ENCODE data around the gene SCFD2.

Gene SCFD2

DNA sequence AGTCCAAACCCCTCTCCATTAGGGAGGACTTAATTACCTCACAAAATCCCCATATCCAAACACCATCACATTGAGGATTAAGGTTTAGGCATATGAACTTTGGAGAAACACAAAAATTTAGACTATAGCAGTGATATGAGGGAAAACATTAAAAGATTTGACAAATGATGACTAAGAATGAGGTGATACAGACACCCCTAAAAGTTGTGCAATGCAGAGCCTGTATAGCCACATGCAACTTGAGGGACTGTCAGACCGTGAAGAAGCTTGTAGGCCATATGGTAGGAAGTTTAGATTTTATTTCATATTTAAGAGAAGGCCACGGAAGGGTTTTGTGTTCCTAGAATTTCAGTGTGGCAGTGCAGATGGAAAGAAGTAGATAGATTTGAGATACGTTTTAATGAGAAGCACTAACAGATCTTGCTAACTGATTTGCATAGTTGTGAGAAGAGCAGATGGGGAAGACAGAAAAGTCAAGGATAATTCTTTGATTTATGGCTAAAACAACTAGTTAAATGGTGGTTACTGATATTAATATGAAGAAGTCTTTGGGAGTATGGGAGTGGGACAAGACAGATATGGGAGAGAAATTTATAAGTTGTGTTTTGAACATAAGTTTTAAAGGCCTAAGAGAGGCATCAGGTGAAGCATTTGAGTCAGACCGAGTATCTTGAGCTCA is 6.1 kb upstream of the SCFD2 start:
- TF ChIP-seq, protein P1, sequence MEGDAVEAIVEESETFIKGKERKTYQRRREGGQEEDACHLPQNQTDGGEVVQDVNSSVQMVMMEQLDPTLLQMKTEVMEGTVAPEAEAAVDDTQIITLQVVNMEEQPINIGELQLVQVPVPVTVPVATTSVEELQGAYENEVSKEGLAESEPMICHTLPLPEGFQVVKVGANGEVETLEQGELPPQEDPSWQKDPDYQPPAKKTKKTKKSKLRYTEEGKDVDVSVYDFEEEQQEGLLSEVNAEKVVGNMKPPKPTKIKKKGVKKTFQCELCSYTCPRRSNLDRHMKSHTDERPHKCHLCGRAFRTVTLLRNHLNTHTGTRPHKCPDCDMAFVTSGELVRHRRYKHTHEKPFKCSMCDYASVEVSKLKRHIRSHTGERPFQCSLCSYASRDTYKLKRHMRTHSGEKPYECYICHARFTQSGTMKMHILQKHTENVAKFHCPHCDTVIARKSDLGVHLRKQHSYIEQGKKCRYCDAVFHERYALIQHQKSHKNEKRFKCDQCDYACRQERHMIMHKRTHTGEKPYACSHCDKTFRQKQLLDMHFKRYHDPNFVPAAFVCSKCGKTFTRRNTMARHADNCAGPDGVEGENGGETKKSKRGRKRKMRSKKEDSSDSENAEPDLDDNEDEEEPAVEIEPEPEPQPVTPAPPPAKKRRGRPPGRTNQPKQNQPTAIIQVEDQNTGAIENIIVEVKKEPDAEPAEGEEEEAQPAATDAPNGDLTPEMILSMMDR (conservative IDR thresholded peaks at IDR 0.05; ENCODE audit: control insufficient read depth, insufficient read depth, low read depth, low read length), result no peak
- H3K4me3 ChIP-seq (ENCODE audit: control insufficient read depth, low read depth, low read length), result no peak overlapping the region
- no peak for DNase-seq (ENCODE audit: low read depth)

DNA sequence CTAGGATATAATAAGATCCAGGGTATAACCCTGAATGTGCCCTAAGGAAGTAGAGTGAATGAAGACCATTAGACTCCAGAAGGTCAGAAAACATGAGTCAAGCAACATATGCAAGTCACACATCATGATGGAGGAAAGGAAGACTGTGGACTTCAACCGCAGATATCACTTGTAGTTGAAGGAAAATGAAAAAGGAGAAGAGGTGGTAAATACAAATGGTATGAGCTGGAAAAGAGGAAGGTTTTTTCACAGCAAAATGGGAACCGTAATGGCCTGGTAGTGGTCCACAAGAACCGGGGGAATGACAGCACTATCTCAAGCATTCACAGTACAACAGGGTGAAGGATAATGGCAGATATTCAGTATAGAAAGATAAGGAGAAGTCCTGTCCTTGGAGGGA is 5.2 kb upstream of the SCFD2 start:
- no peak overlapping the region for H3K4me3 ChIP-seq (ENCODE audit: control insufficient read depth, low read depth, low read length)
- DNase-seq (ENCODE audit: low read depth), result no peak
- TF ChIP-seq, protein P1 (conservative IDR thresholded peaks at IDR 0.05; ENCODE audit: control insufficient read depth, insufficient read depth, low read depth, low read length), result no peak

DNA sequence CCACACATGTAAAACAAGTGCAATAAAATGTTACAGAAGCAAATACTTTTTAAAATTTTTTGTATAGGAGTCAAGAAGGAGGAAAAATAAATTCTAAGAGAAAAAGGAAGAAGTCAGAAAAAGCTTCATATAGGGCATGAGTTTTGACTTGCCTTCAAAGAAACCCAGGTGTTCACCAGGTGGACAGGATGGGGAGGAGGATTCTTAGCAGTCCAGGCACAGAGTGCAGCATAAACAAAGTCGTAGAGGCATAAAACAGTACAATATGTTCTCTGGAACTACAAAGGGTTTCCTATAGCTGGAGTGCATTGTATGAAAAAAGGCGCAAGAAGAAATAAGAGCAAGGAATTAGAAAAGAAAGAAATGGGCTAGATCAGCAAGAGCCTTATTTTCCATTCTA is 1.9 kb upstream of the SCFD2 start:
- DNase-seq (ENCODE audit: low read depth), result no peak
- TF ChIP-seq, protein P1 (conservative IDR thresholded peaks at IDR 0.05; ENCODE audit: control insufficient read depth, insufficient read depth, low read depth, low read length), result no peak
- H3K4me3 ChIP-seq (ENCODE audit: control insufficient read depth, low read depth, low read length), result no peak overlapping the region

DNA sequence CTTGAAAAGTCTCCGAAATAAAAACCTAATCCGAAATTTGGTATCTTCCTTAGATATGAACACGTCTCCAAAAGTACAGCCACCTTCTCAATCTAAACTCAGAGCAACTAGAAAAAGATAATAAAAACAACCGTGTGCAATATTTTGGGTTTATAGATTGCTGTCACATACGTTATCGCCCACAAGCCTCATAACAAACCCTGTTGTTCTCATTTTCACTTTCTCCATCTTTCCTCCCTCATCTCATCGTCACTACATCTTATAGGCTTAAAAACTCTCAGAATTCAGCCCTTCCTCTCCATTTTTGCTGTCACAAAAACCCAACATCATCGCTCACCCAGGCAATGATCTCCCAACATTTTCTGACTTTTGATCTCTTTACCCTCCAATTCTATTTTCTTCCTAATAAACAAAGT is 448 bp upstream of the SCFD2 start:
- H3K4me3 ChIP-seq (ENCODE audit: control insufficient read depth, low read depth, low read length), result peak overlapping the region; percentile 95
- TF ChIP-seq, protein P1 (conservative IDR thresholded peaks at IDR 0.05; ENCODE audit: control insufficient read depth, insufficient read depth, low read depth, low read length), result no peak
- no peak for DNase-seq (ENCODE audit: low read depth)

DNA sequence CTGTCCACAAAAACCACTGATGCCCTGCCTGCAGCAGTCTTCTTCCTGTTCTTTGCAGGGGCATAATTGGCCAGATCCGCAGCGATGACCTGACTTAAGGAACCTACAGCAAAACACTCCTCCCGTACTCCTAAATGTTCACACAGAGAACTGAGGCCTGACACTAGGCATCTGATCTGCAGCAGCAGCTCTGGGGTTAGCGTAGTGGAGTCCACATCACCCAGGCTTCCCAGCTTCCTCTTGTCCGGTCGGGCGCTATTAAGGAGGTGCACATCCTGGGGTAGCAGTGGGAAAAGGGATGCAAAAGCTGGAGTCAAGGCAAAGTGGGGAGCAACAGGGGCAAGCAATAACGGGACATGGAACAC is 758 bp downstream of the SCFD2 start:
- DNase-seq (ENCODE audit: low read depth), result peak; percentile 40
- TF ChIP-seq, protein P1 (conservative IDR thresholded peaks at IDR 0.05; ENCODE audit: control insufficient read depth, insufficient read depth, low read depth, low read length), result no peak
- peak overlapping the region; percentile 95 for H3K4me3 ChIP-seq (ENCODE audit: control insufficient read depth, low read depth, low read length)

DNA sequence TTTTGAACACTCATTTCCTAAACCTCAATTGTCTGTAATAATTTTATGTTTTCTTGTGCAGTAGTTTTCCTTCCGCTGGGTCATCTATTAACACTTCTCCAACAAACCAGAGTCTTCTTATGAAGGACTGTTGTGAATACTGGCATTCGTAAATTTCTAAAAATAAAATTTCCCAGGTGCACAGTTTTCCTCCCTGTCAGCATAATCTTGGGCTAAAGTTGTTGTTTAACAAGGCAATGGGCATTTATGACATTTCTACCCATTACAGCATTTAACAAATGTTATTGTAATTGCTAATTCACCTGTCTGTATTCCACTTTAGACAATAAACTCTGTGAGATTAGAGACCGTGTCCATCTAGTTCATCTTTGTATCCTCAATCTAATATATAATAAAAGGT is 1.2 kb downstream of the SCFD2 start:
- TF ChIP-seq, protein P1 (conservative IDR thresholded peaks at IDR 0.05; ENCODE audit: control insufficient read depth, insufficient read depth, low read depth, low read length), result no peak
- DNase-seq (ENCODE audit: low read depth), result no peak
- peak overlapping the region; percentile 95 for H3K4me3 ChIP-seq (ENCODE audit: control insufficient read depth, low read depth, low read length)

DNA sequence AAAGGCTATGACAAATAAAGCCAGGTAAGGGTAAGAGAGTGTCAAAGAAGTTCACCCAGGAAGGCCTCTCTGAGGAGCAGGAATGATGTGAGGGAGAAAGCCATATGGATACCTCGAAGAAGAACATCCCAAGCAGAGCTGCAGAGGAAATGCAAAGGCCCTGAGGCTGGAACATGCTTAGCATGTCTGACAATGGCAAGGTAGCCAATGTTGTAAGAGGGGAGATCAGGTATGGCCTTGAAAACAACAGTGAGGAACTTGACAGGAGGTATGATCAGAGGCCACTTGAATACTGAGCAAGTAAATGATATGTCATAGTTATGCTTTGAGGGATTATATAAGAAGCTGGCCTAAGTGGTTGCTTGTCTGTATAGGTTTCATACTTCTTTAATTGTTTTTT is 3.8 kb downstream of the SCFD2 start:
- H3K4me3 ChIP-seq (ENCODE audit: control insufficient read depth, low read depth, low read length), result no peak overlapping the region
- no peak for DNase-seq (ENCODE audit: low read depth)
- TF ChIP-seq, protein P1 (conservative IDR thresholded peaks at IDR 0.05; ENCODE audit: control insufficient read depth, insufficient read depth, low read depth, low read length), result no peak

All from fibroblast of mammary gland (primary cell).